Central memory CD8-positive, alpha-beta T cell (primary cell): Measurements from ENCODE around the gene FAM25A.
"Not testable (repeated sequence)": the region's sequence is repeated elsewhere in the genome, so short reads cannot be mapped to it uniquely, and the experiment has no call there.

Experiments used
- ATAC-seq: fragments of 150-1000 bp; cut with Tn5 transposase; replicated peaks from 2 replicates; pipeline ENCODE4 v1.10.0; 2022; ENCODE audit warnings: mild to moderate bottlenecking, moderate FRiP score, moderate number of reproducible peaks; ENCODE audit not compliant: poor library complexity, severe bottlenecking; ENCODE audit errors: extremely low read depth
- DNase-seq, 2 donors: peaks; one replicate each; pipeline ENCODE4 v3.0.0; 2021; ENCODE audit warnings: low spot score in 2 of 2
- H3K27ac Mint-ChIP-seq: one replicate; pipeline ENCODE4 v1.8.0; 2022; ENCODE audit warnings: low read depth, mild to moderate bottlenecking, moderate library complexity, mixed read lengths
- H3K27me3 Mint-ChIP-seq: one replicate; pipeline ENCODE4 v1.8.0; 2022; ENCODE audit warnings: mixed read lengths
- H3K36me3 Mint-ChIP-seq: one replicate; pipeline ENCODE4 v1.8.0; 2022; ENCODE audit warnings: mild to moderate bottlenecking, moderate library complexity, mixed read lengths; ENCODE audit not compliant: insufficient read depth
- H3K4me1 Mint-ChIP-seq: one replicate; pipeline ENCODE4 v1.8.0; 2022; ENCODE audit warnings: mixed read lengths
- H3K4me3 Mint-ChIP-seq: one replicate; pipeline ENCODE4 v1.8.0; 2022; ENCODE audit warnings: mild to moderate bottlenecking, moderate library complexity, mixed read lengths
- H3K9me3 Mint-ChIP-seq: one replicate; pipeline ENCODE4 v1.8.0; 2022; ENCODE audit warnings: mixed read lengths

Gene FAM25A

GRCh38 chr10:87020056-87020455 lies at the start of gene FAM25A:
TSS of gene FAM25A (plus strand) at chr10:87020294. CDS start at chr10:87020325, 31 bp downstream.
- H3K27ac Mint-ChIP-seq, H3K9me3 Mint-ChIP-seq, H3K4me3 Mint-ChIP-seq, H3K4me1 Mint-ChIP-seq, DNase-seq, ATAC-seq, H3K36me3 Mint-ChIP-seq: not testable (repeated sequence)
- H3K27me3 Mint-ChIP-seq: peaks cover 16% of the 10 kb centered on the region

DNA sequence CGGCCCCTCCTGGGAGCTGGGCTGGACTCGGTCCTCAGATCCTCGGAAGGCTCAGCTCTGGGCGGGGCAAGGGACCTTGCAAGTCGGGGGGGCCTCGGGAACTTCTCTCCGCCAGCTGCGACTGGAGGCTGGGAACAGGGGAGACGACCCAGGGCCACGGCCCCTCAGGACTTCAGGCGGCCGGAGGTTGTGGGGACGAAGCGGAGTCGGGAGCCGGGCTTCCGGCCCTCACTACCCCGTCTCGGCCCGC lies 49.2 kb upstream of the FAM25A start:
- peaks cover 10% of the 10 kb centered on the region for H3K36me3 Mint-ChIP-seq
- peak overlapping the region; percentile 93 for H3K27ac Mint-ChIP-seq
- DNase-seq (no peak), ATAC-seq (no peak)
- H3K4me3 Mint-ChIP-seq: peak overlapping the region; percentile 77
- peaks cover 28% of the 10 kb centered on the region for H3K4me1 Mint-ChIP-seq
- no peaks in the 10 kb centered on the region for H3K27me3 Mint-ChIP-seq
- H3K9me3 Mint-ChIP-seq: no peaks in the 10 kb centered on the region

- DNase-seq: peak; percentile 82 to 92
- H3K4me3 Mint-ChIP-seq: peak overlapping the region; percentile 77
- no peaks in the 10 kb centered on the region for H3K9me3 Mint-ChIP-seq
- no peaks in the 10 kb centered on the region for H3K27me3 Mint-ChIP-seq
- H3K27ac Mint-ChIP-seq: peak overlapping the region; percentile 93
- ATAC-seq: peak; percentile 87
- H3K36me3 Mint-ChIP-seq: peaks cover 10% of the 10 kb centered on the region
- H3K4me1 Mint-ChIP-seq: peaks cover 23% of the 10 kb centered on the region
Observed at GRCh38 chr10:86971232-86971991, 48.7 kb upstream of the FAM25A start.

DNA sequence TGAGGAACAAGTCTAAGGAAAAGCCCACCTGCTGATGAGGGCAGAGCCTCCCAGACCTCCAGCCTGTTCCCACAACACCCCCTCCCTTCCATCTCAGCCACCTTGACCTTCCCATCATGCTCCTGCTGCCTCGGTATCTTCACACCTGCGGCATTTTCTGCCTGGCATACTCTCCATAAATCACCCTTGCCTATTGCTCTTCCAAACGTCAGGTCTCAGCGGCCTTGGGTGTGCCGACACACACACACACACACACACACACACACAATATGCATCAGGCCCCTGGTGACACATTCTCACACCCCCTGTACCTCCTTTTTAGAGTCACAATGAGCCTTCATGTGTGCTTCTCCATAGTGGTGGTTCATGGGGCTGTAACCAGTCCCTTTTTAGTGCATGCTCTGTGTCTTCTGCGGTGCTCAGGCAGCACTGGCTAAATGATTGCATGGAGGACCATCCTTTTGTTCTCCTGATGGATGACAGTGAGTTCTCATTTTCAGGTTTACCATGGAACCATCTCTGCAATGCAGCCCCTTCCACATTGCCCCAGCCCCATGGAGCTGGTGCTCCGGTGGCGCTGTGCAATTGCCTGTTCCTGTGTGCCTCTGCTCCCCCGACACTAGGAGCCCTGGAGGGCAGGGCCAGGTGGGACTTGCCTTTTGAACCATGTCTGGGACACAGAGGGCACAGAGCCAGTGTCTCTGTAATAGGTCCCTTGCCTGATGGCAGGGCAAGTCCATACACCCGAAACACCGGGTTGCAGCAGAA lies 47.3 kb upstream of the FAM25A start:
- ATAC-seq: no peak
- no peaks in the 10 kb centered on the region for H3K27me3 Mint-ChIP-seq

GRCh38 chr10:86974484-86974883 lies 45.6 kb upstream of the FAM25A start:
- peaks cover 15% of the 10 kb centered on the region for H3K4me1 Mint-ChIP-seq
- no peaks in the 10 kb centered on the region for H3K9me3 Mint-ChIP-seq
- peaks cover 7% of the 10 kb centered on the region for H3K36me3 Mint-ChIP-seq
- no peak for ATAC-seq
- DNase-seq: no peak
- no peaks in the 10 kb centered on the region for H3K27me3 Mint-ChIP-seq
- H3K4me3 Mint-ChIP-seq: no peak overlapping the region
- H3K27ac Mint-ChIP-seq: peak overlapping the region; percentile 27

More for the DNA sequence above, 47.3 kb upstream of the FAM25A start:
- peak overlapping the region; percentile 60 for H3K4me3 Mint-ChIP-seq
- no peaks in the 10 kb centered on the region for H3K9me3 Mint-ChIP-seq
- H3K27ac Mint-ChIP-seq: peak overlapping the region; percentile 66
- DNase-seq: no peak
- H3K36me3 Mint-ChIP-seq: peaks cover 7% of the 10 kb centered on the region
- H3K4me1 Mint-ChIP-seq: peaks cover 15% of the 10 kb centered on the region

DNA sequence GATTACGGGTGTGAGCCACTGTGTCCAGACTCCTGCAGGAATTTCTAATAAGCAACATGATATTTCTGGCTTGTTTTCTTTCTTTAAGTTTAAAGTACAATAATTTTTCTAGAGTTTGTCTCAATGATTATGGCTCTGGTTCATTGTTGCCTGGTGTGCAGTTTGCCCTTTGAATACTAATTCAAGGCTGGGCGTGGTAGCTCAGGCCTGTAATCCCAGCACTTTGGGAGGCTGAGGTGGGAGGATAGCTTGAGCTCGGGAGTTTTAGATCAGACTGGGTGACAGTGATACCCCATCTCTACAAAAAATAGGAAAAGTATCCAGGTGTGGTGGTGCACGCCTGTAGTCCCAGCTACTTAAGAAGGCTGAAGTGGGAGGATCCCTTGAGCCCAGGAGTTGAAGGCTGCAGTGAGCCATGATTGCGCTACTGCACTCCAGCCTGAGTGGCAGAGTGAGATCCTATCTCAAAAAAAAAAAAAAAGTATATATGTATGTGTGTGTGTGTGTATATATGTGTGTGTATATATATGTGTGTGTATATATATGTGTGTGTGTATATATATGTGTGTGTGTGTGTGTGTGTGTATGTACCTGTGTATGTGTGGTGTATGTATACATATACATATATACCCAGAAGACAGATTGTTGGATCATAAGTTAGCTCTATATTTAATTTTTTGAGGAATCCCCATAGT lies 43.6 kb upstream of the FAM25A start:
- Mint-ChIP-seq H3K27ac (no peak overlapping the region), H3K4me1 (peaks cover 11% of the 10 kb centered on the region), H3K9me3 (no peaks in the 10 kb centered on the region), H3K36me3 (peaks cover 4% of the 10 kb centered on the region), H3K4me3 (no peak overlapping the region), H3K27me3 (no peaks in the 10 kb centered on the region)
- DNase-seq (no peak), ATAC-seq (no peak)

DNA sequence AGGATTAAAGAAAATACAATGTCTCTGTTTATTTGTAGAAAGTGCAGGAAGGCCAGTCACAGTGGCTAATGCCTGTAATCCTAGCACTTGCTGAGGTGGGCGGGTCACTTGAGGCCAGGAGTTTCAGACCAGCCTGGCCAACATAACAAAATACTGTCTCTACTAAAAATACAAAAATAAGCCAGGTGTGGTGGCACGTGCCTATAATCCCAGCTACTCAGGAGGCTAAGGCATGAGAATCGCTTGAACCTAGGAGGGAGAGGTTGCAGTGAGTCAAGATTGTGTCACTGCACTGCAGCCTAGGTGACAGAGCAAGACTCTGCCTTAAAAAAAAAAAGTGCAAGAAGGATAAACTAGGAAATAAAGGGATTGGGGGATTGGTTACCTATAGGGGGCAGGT lies 41.6 kb upstream of the FAM25A start:
- not testable (repeated sequence) for DNase-seq, H3K4me3 Mint-ChIP-seq, H3K4me1 Mint-ChIP-seq, H3K9me3 Mint-ChIP-seq, H3K27ac Mint-ChIP-seq, H3K36me3 Mint-ChIP-seq, ATAC-seq, H3K27me3 Mint-ChIP-seq

DNA sequence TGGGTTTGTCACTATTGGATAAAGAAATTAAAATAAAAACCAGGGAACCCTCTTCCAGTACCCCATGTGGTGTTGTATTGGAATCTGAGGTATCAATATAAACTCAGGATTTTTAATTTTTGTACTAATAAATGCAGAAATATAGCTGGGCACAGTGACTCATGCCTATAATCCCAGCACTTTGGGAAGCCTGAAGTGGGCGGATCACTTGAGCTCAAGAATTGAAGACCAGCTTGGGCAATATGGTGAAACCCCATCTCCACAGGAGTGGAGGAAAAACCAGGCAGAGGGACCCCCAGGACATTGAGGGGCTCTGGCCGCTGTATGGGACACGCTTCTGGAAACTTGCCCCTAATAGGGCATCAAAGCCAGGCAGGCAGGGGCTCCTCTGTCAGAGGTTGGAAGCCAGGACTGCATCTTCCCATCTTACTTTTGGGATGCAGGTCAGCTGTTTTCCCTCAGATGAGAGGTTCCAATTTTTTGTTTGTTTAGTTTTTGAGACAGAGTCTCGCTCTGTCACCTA lies 40.7 kb upstream of the FAM25A start:
- no peak overlapping the region for H3K27ac Mint-ChIP-seq
- no peaks in the 10 kb centered on the region for H3K4me1 Mint-ChIP-seq
- no peak overlapping the region for H3K4me3 Mint-ChIP-seq
- H3K27me3 Mint-ChIP-seq: no peaks in the 10 kb centered on the region
- H3K36me3 Mint-ChIP-seq: no peaks in the 10 kb centered on the region
- no peaks in the 10 kb centered on the region for H3K9me3 Mint-ChIP-seq
- ATAC-seq (no peak), DNase-seq (no peak)

DNA sequence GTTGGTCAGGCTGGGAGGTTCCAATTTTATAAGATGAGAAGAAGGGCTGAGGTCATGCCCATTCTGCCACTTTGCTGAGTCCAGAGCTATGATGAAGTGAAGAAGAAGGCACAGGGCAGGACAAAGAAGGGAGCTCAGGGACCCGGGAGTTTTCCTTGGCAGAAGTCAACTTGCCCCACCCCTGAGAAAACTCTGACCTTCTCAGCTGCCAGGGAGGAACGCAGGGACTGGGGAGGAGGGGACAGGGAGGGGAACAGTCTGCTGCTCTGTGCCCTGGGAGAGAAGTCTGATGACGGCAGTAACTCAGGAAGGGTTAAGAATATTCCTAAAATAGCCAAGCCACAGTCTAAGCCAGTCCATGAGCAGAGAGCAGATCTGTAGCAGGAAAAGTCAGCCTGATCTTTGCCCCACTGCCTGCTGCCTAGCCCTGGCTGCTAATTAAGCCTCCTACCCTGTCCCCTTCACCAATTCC lies 40.1 kb upstream of the FAM25A start:
- no peak overlapping the region for H3K4me3 Mint-ChIP-seq
- no peak for DNase-seq
- no peak overlapping the region for H3K27ac Mint-ChIP-seq

DNA sequence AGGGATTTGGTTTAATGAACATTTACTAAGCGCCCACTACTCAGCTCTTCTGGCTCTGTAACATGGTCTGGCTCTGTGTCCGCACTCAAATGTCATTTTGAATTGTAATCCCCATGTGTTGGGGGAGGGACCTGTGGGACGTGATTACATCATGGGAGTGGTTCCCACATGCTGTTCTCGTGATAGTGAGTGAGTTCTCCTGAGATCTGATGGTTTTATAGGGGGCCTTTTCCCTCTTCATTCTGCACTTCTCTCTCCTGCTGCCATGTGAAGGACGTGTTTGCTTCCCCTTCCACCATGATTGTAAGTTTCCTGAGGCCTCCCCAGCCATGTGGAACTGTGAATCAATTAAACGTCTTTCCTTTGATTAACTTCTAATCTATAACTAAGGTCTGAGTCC lies 39.1 kb upstream of the FAM25A start:
- not testable (repeated sequence) for H3K27me3 Mint-ChIP-seq, H3K27ac Mint-ChIP-seq, H3K4me3 Mint-ChIP-seq, ATAC-seq, H3K4me1 Mint-ChIP-seq, H3K36me3 Mint-ChIP-seq, H3K9me3 Mint-ChIP-seq, DNase-seq

More for the DNA sequence above, 40.1 kb upstream of the FAM25A start:
- Mint-ChIP-seq H3K4me1 (no peaks in the 10 kb centered on the region), H3K36me3 (no peaks in the 10 kb centered on the region), H3K27me3 (no peaks in the 10 kb centered on the region), H3K9me3 (no peaks in the 10 kb centered on the region)
- ATAC-seq: no peak

GRCh38 chr10:86981716-86982115 lies 38.4 kb upstream of the FAM25A start:
- no peak overlapping the region for H3K4me3 Mint-ChIP-seq
- H3K27ac Mint-ChIP-seq: no peak overlapping the region
- no peaks in the 10 kb centered on the region for H3K36me3 Mint-ChIP-seq
- H3K4me1 Mint-ChIP-seq: no peaks in the 10 kb centered on the region
- H3K9me3 Mint-ChIP-seq: no peaks in the 10 kb centered on the region
- DNase-seq: no peak
- ATAC-seq: no peak
- H3K27me3 Mint-ChIP-seq: no peaks in the 10 kb centered on the region

GRCh38 chr10:86984498-86984897 lies 35.6 kb upstream of the FAM25A start:
- not testable (repeated sequence) for H3K4me1 Mint-ChIP-seq, DNase-seq, H3K36me3 Mint-ChIP-seq, ATAC-seq, H3K9me3 Mint-ChIP-seq, H3K27ac Mint-ChIP-seq, H3K4me3 Mint-ChIP-seq
- peaks cover 18% of the 10 kb centered on the region for H3K27me3 Mint-ChIP-seq
